ENCODE results near the gene CLDN12. TPM values are rescaled to one million over a fixed set of nuclear protein-coding genes. Genes with fewer than 3 reads are reported as not detected.

Gene CLDN12
- total and polyA plus RNA-seq, 2 experiments from 2014 or later, result 16.6 to 48.5 TPM

DNA sequence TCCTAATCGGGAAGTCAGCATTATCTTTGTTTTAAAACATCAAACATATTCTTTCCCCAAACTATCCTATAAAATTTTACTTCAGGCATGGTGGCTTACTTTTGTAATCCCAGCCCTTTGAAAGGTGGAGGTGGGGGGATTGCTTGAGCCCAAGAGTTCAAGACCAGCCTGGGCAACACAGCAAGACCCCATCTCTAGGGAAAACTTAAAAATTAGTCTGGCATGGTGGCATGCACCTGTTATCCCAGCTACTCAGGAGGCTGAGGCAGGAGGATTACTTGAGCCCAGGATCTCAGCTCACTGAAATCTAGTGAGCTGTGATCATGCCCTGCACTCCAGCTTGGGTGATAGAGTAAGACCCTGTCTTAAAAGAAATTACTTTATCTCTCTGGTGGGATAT is 4.9 kb downstream of the CLDN12 start:
- Histone ChIP-seq H4K20me1 (replicated peaks; ENCODE audit: insufficient read depth) (peaks cover 4% of the 10 kb centered on the region; the same call in 1 of the 2 replicates), H3K27me3 (ENCODE audit: insufficient read depth) (no peaks in the 10 kb centered on the region), H3K36me3 (ENCODE audit: insufficient read depth) (peaks cover 16% of the 10 kb centered on the region; the same call in 1 of the 2 replicates), H2AFZ (no peak overlapping the region), H3F3A (replicated peaks; ENCODE audit: low read depth) (no peaks in the 10 kb centered on the region), H3K4me3 (no peak overlapping the region), H3K4me2 (no peak overlapping the region), H3K4me1 (ENCODE audit: insufficient read depth) (no peaks in the 10 kb centered on the region), H3K79me2 (replicated peaks; ENCODE audit: insufficient read depth) (peaks cover 28% of the 10 kb centered on the region), H3K27ac (ENCODE audit: low read depth) (no peak overlapping the region), H3K9me2 (ENCODE audit: insufficient read depth) (no peaks in the 10 kb centered on the region)
- Mint-ChIP-seq H3K36me3 (ENCODE audit: low read depth) (peaks cover 40% of the 10 kb centered on the region), H3K4me3 (no peak overlapping the region), H3K9me3 (no peaks in the 10 kb centered on the region), H3K27ac (no peak overlapping the region), H3K27me3 (ENCODE audit: insufficient read depth, low read depth, poor library complexity) (no peaks in the 10 kb centered on the region), H3K4me1 (peaks cover 5% of the 10 kb centered on the region)
- DNase-seq (ENCODE audit: low spot score) (no peak), ATAC-seq (no peak)
- TF ChIP-seq, protein P1, sequence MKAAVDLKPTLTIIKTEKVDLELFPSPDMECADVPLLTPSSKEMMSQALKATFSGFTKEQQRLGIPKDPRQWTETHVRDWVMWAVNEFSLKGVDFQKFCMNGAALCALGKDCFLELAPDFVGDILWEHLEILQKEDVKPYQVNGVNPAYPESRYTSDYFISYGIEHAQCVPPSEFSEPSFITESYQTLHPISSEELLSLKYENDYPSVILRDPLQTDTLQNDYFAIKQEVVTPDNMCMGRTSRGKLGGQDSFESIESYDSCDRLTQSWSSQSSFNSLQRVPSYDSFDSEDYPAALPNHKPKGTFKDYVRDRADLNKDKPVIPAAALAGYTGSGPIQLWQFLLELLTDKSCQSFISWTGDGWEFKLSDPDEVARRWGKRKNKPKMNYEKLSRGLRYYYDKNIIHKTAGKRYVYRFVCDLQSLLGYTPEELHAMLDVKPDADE (IDR thresholded peaks at IDR 0.05), result no peak
- TF ChIP-seq CREB1 (CRISPR knock-in tag; IDR thresholded peaks at IDR 0.05; ENCODE audit: low read depth), result no peak
- no peak for TF ChIP-seq STAT1 (IDR thresholded peaks at IDR 0.05; ENCODE audit: unreplicated experiment)
- no peak for TF ChIP-seq EZH2phosphoT487 (IDR thresholded peaks at IDR 0.05; ENCODE audit: unreplicated experiment)
- TF ChIP-seq, protein P2, sequence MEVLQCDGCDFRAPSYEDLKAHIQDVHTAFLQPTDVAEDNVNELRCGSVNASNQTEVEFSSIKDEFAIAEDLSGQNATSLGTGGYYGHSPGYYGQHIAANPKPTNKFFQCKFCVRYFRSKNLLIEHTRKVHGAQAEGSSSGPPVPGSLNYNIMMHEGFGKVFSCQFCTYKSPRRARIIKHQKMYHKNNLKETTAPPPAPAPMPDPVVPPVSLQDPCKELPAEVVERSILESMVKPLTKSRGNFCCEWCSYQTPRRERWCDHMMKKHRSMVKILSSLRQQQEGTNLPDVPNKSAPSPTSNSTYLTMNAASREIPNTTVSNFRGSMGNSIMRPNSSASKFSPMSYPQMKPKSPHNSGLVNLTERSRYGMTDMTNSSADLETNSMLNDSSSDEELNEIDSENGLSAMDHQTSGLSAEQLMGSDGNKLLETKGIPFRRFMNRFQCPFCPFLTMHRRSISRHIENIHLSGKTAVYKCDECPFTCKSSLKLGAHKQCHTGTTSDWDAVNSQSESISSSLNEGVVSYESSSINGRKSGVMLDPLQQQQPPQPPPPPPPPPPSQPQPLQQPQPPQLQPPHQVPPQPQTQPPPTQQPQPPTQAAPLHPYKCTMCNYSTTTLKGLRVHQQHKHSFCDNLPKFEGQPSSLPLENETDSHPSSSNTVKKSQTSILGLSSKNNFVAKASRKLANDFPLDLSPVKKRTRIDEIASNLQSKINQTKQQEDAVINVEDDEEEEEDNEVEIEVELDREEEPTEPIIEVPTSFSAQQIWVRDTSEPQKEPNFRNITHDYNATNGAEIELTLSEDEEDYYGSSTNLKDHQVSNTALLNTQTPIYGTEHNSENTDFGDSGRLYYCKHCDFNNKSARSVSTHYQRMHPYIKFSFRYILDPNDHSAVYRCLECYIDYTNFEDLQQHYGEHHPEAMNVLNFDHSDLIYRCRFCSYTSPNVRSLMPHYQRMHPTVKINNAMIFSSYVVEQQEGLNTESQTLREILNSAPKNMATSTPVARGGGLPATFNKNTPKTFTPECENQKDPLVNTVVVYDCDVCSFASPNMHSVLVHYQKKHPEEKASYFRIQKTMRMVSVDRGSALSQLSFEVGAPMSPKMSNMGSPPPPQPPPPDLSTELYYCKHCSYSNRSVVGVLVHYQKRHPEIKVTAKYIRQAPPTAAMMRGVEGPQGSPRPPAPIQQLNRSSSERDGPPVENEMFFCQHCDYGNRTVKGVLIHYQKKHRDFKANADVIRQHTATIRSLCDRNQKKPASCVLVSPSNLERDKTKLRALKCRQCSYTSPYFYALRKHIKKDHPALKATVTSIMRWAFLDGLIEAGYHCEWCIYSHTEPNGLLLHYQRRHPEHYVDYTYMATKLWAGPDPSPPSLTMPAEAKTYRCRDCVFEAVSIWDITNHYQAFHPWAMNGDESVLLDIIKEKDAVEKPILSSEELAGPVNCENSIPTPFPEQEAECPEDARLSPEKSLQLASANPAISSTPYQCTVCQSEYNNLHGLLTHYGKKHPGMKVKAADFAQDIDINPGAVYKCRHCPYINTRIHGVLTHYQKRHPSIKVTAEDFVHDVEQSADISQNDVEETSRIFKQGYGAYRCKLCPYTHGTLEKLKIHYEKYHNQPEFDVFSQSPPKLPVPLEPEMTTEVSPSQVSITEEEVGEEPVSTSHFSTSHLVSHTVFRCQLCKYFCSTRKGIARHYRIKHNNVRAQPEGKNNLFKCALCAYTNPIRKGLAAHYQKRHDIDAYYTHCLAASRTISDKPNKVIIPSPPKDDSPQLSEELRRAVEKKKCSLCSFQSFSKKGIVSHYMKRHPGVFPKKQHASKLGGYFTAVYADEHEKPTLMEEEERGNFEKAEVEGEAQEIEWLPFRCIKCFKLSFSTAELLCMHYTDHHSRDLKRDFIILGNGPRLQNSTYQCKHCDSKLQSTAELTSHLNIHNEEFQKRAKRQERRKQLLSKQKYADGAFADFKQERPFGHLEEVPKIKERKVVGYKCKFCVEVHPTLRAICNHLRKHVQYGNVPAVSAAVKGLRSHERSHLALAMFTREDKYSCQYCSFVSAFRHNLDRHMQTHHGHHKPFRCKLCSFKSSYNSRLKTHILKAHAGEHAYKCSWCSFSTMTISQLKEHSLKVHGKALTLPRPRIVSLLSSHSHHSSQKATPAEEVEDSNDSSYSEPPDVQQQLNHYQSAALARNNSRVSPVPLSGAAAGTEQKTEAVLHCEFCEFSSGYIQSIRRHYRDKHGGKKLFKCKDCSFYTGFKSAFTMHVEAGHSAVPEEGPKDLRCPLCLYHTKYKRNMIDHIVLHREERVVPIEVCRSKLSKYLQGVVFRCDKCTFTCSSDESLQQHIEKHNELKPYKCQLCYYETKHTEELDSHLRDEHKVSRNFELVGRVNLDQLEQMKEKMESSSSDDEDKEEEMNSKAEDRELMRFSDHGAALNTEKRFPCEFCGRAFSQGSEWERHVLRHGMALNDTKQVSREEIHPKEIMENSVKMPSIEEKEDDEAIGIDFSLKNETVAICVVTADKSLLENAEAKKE (CRISPR knock-in tag; IDR thresholded peaks at IDR 0.05), result no peak
- TF ChIP-seq JUNB (IDR thresholded peaks at IDR 0.05; ENCODE audit: unreplicated experiment), result no peak
- no peak for TF ChIP-seq NANOG (IDR thresholded peaks at IDR 0.05; ENCODE audit: borderline replicate concordance)
- TF ChIP-seq ZNF331 (CRISPR knock-in tag; IDR thresholded peaks at IDR 0.05; ENCODE audit: low read depth), result no peak
- TF ChIP-seq EZH2 (IDR thresholded peaks at IDR 0.05; ENCODE audit: low read depth, unreplicated experiment), result no peak
- no peak for TF ChIP-seq ZNF114 (CRISPR knock-in tag; IDR thresholded peaks at IDR 0.05)
- TF ChIP-seq POLR2AphosphoS5 (IDR thresholded peaks at IDR 0.05; ENCODE audit: low read depth), result no peak
- TF ChIP-seq, protein P3, sequence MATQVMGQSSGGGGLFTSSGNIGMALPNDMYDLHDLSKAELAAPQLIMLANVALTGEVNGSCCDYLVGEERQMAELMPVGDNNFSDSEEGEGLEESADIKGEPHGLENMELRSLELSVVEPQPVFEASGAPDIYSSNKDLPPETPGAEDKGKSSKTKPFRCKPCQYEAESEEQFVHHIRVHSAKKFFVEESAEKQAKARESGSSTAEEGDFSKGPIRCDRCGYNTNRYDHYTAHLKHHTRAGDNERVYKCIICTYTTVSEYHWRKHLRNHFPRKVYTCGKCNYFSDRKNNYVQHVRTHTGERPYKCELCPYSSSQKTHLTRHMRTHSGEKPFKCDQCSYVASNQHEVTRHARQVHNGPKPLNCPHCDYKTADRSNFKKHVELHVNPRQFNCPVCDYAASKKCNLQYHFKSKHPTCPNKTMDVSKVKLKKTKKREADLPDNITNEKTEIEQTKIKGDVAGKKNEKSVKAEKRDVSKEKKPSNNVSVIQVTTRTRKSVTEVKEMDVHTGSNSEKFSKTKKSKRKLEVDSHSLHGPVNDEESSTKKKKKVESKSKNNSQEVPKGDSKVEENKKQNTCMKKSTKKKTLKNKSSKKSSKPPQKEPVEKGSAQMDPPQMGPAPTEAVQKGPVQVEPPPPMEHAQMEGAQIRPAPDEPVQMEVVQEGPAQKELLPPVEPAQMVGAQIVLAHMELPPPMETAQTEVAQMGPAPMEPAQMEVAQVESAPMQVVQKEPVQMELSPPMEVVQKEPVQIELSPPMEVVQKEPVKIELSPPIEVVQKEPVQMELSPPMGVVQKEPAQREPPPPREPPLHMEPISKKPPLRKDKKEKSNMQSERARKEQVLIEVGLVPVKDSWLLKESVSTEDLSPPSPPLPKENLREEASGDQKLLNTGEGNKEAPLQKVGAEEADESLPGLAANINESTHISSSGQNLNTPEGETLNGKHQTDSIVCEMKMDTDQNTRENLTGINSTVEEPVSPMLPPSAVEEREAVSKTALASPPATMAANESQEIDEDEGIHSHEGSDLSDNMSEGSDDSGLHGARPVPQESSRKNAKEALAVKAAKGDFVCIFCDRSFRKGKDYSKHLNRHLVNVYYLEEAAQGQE (IDR thresholded peaks at IDR 0.05; ENCODE audit: unreplicated experiment), result no peak
- TF ChIP-seq, protein P4, sequence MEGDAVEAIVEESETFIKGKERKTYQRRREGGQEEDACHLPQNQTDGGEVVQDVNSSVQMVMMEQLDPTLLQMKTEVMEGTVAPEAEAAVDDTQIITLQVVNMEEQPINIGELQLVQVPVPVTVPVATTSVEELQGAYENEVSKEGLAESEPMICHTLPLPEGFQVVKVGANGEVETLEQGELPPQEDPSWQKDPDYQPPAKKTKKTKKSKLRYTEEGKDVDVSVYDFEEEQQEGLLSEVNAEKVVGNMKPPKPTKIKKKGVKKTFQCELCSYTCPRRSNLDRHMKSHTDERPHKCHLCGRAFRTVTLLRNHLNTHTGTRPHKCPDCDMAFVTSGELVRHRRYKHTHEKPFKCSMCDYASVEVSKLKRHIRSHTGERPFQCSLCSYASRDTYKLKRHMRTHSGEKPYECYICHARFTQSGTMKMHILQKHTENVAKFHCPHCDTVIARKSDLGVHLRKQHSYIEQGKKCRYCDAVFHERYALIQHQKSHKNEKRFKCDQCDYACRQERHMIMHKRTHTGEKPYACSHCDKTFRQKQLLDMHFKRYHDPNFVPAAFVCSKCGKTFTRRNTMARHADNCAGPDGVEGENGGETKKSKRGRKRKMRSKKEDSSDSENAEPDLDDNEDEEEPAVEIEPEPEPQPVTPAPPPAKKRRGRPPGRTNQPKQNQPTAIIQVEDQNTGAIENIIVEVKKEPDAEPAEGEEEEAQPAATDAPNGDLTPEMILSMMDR (conservative IDR thresholded peaks at IDR 0.05; ENCODE audit: low read depth in 2 of 2), result no peak

Data from GM23338 (cell line).